K562 (cell line): Measurements from ENCODE around the gene FAM174C. TPM values are rescaled to one million over a fixed set of nuclear protein-coding genes. Genes with fewer than 3 reads are reported as not detected.

Source experiments
- ARID3A ChIP-seq: IDR thresholded peaks from 2 replicates; pipeline ENCODE4 v1.6.1; 2012; ENCODE audit warnings: low read depth, low read length, improper control_type of control experiment, borderline replicate concordance
- CREB3L1 ChIP-seq: fragments of 450-650 bp; IDR thresholded peaks from 2 replicates; pipeline ENCODE4 v1.6.1; 2014; ENCODE audit warnings: low read depth, mild to moderate bottlenecking, moderate library complexity, borderline replicate concordance
- E2F3 ChIP-seq: fragments of 250-450 bp; sonication (Bioruptor Pico); IDR thresholded peaks from 2 replicates; pipeline ENCODE4 v1.4.0; 2020; ENCODE audit warnings: mild to moderate bottlenecking
- HNRNPK ChIP-seq: fragments of 200-400 bp; formaldehyde crosslinking; IDR thresholded peaks from one replicate; pipeline ENCODE4 v1.6.1; 2018; ENCODE audit warnings: mild to moderate bottlenecking, low read depth, low read length; ENCODE audit not compliant: poor library complexity, severe bottlenecking
- PRDM10 ChIP-seq: fragments of 450-650 bp; IDR thresholded peaks from 2 replicates; pipeline ENCODE4 v1.6.1; 2018; ENCODE audit not compliant: partially characterized antibody
- SRF ChIP-seq, 2 experiments: fragments of 250-450, 450-650 bp in 1 of 2; sonication (Bioruptor Pico) in 1 of 2; sonication (generic) in 1 of 2; formaldehyde crosslinking; IDR thresholded peaks; 2 replicates each; pipeline versions ENCODE4 v1.5.0 to v1.5.1; 2020 to 2022; ENCODE audit warnings: mild to moderate bottlenecking in 1 of 2, missing genetic modification reagents in 1 of 2
- TBP ChIP-seq: optimal IDR thresholded peaks from 2 replicates; pipeline ENCODE3; 2011; ENCODE audit warnings: low read depth, low read length, improper control_type of control experiment
- ZNF518B ChIP-seq: fragments of 250-450 bp; sonication (Bioruptor Pico); IDR thresholded peaks from 2 replicates; pipeline ENCODE4 v1.5.0; 2021; ENCODE audit warnings: mild to moderate bottlenecking, moderate library complexity
- ZNF639 ChIP-seq, 2 experiments: fragments of 200-800 bp in 1 of 2; sonication (Bioruptor generic) in 1 of 2; sonication (generic) in 1 of 2; formaldehyde crosslinking in 1 of 2; IDR thresholded peaks in 1 of 2; conservative IDR thresholded peaks in 1 of 2; 2 replicates each; pipeline versions ENCODE4 v1.5.0 to v1.6.1; 2016 to 2020; ENCODE audit warnings: missing compliant biosample characterization in 1 of 2, missing genetic modification characterization in 1 of 2, missing genetic modification reagents in 1 of 2
- ZNF644 ChIP-seq: fragments of 200-800 bp; sonication (Bioruptor generic); IDR thresholded peaks from 2 replicates; pipeline ENCODE4 v1.6.1; 2016; ENCODE audit warnings: low read depth, missing genetic modification characterization, missing compliant biosample characterization
- ZNF76 ChIP-seq: fragments of 250-450 bp; sonication (Bioruptor Pico); IDR thresholded peaks from 2 replicates; pipeline ENCODE4 v1.4.0; 2020; ENCODE audit warnings: mild to moderate bottlenecking, moderate library complexity, borderline replicate concordance
- polyA plus RNA-seq, 8 experiments: library from polyadenylated mRNA; depleted of rRNA in 4 of 8; stranded (reverse) in 5 of 8; unstranded in 3 of 8; fragments of >200 nt; fragmentation: Nextera tagmentation in 2 of 8; fragmentation: Illumina TruSeq in 1 of 8; extraction: Ambion mirVana in 2 of 8; extraction: Trizol in 1 of 8; gene quantifications; 2 replicates each; pipeline versions ENCODE4 v1.2.1 to v1.2.3, GENCODE V29; 2011 to 2014; ENCODE audit warnings: inconsistent platforms in 1 of 8, missing spikeins in 1 of 8
- total RNA-seq, 7 experiments: library from RNA; depleted of rRNA in 6 of 7; stranded (reverse); fragments of >200 nt in 6 of 7; fragmentation: Illumina TruSeq in 2 of 7; extraction: Trizol in 2 of 7; gene quantifications; 2 replicates each; pipeline versions ENCODE4 v1.2.1 to v1.2.3, GENCODE V29; 2011 to 2021; ENCODE audit warnings: low replicate concordance in 1 of 7

The FAM174C gene
- total and polyA plus RNA-seq, 9 of the 15 experiments (the other 6 are each of a cell fraction or from before 2014, with no cell fraction given): 0.66 to 89.6 (median 20.3) TPM

- peak; percentile 90 for TF ChIP-seq CREB3L1
- peak; percentile 70 for TF ChIP-seq TBP
- 0 out of 2 replicates have a peak, but pooled peaks have one; percentile 11 for TF ChIP-seq ZNF76 (CRISPR knock-in tag)
- peak; percentile 70 for TF ChIP-seq PRDM10
- peak in 1 of 2 experiments; percentile 88; a peak in 2 of 4 replicates for TF ChIP-seq SRF (CRISPR knock-in tag; IDR thresholded peaks at IDR 0.05)
- peak; percentile 62; the same call in 1 of the 2 replicates for TF ChIP-seq E2F3
- peak; percentile 43 to 93; a peak in 2 of 4 replicates for TF ChIP-seq ZNF639 (CRISPR knock-in tag; conservative IDR thresholded peaks at IDR 0.05 in 1 of 2, IDR thresholded peaks at IDR 0.05 in 1 of 2)
- 0 out of 2 replicates have a peak, but pooled peaks have one; percentile 21 for TF ChIP-seq ARID3A
- no peak for TF ChIP-seq HNRNPK
- no peak for TF ChIP-seq ZNF518B (CRISPR knock-in tag)
- peak; percentile 77; the same call in 1 of the 2 replicates for TF ChIP-seq ZNF644 (tag)
- TF ChIP-seq, all 486 proteins: peak for 106
These were observed 33.8 kb upstream of the FAM174C start, which contains the start of gene ATP5F1D (continued) for GRCh38 chr19:1241417-1242095.
